ENCODE data around the gene SCARF2. TPM values are rescaled to one million over a fixed set of nuclear protein-coding genes. Genes with fewer than 3 reads are reported as not detected.

Gene SCARF2
- total RNA-seq, 1 experiment from 2014 or later, result 50.1 TPM

Small RNA genes lying within 50 kb of the gene (small RNA-seq; reads per million reads assigned to genes)
- gene RF00019, result not detected
- gene RN7SL812P, result not detected
- not detected for gene RNU6-225P
- gene RNY1P9, result not detected

Other genes starting within 250 kb of the SCARF2 start
- 2.7 and 4.9 TPM in 2 replicates for gene RTN4R, start 169.5 kb downstream of the SCARF2 start, total RNA-seq (2014; rRNA removed; shearing (Covaris generic))
- 56.4 and 66.5 TPM in 2 replicates for gene DGCR6L, start 117.8 kb downstream of the SCARF2 start, total RNA-seq (2014; rRNA removed; shearing (Covaris generic))
- 11.7 and 11.8 TPM in 2 replicates for gene ZNF74, start 43.7 kb downstream of the SCARF2 start, total RNA-seq (2014; rRNA removed; shearing (Covaris generic))
- 5.7 and 7.9 TPM in 2 replicates for gene KLHL22, start 58.0 kb upstream of the SCARF2 start, total RNA-seq (2014; rRNA removed; shearing (Covaris generic))
- gene MED15, start 69.8 kb upstream of the SCARF2 start, total RNA-seq (2014; rRNA removed; shearing (Covaris generic)), result 43.2 and 59.4 TPM in 2 replicates

Measured in HT1080 (cell line).